Spinal cord (tissue), 10 donors: ENCODE measurements around the gene IL31RA. TPM values are rescaled to one million over a fixed set of nuclear protein-coding genes. Genes with fewer than 3 reads are reported as not detected.

Experiments
- DNase-seq, 6 donors: peaks; one replicate each; pipeline versions ENCODE4 v3.0.0 to v3.0.0-alpha.2; 2013 to 2015; ENCODE audit warnings: low spot score in 6 of 6, low read depth in 4 of 6
- H3K27ac ChIP-seq: one replicate; pipeline ENCODE4 v1.5.1; 2013; ENCODE audit warnings: low read depth, low read length, control low read depth
- H3K27me3 ChIP-seq: one replicate; pipeline ENCODE4 v1.6.1; 2013; ENCODE audit warnings: low read length; ENCODE audit not compliant: control insufficient read depth, insufficient read depth
- H3K36me3 ChIP-seq: one replicate; pipeline ENCODE4 v1.6.1; 2013; ENCODE audit warnings: low read length; ENCODE audit not compliant: control insufficient read depth, insufficient read depth
- H3K4me1 ChIP-seq: one replicate; pipeline ENCODE4 v1.6.1; 2013; ENCODE audit warnings: low read length; ENCODE audit not compliant: control insufficient read depth, insufficient read depth
- H3K4me3 ChIP-seq: one replicate; pipeline ENCODE4 v1.5.1; 2013; ENCODE audit warnings: low read depth, low read length, control low read depth
- H3K9me3 ChIP-seq: one replicate; pipeline ENCODE4 v1.6.1; 2013; ENCODE audit warnings: low read length; ENCODE audit not compliant: control insufficient read depth, insufficient read depth
- WGBS: methylation state at CpG from one replicate; pipeline ENCODE4 v1.1.5; 2013; ENCODE audit warnings: missing lambda C conversion rate; ENCODE audit not compliant: insufficient coverage; 5-methylcytosine and 5-hydroxymethylcytosine counted together
- polyA plus RNA-seq, 2 donors: library from polyadenylated mRNA; unstranded; fragments of 120-200 nt; gene quantifications; one replicate each; pipeline ENCODE4 v1.2.1, GENCODE V29; 2013; ENCODE audit not compliant: insufficient read length in 2 of 2
- total RNA-seq, 2 donors: library from RNA; depleted of rRNA in 1 of 2; stranded (reverse); fragments of 120-200 nt in 1 of 2; fragments of >200 nt in 1 of 2; gene quantifications; one replicate each; pipeline versions ENCODE4 v1.2.3 to v1.2.4, GENCODE V29; 2013 to 2014
- donor health status: healthy.

The IL31RA gene
- total and polyA plus RNA-seq, 4 donors: 0.17 to 9.7 (median 0.27) TPM

DNA sequence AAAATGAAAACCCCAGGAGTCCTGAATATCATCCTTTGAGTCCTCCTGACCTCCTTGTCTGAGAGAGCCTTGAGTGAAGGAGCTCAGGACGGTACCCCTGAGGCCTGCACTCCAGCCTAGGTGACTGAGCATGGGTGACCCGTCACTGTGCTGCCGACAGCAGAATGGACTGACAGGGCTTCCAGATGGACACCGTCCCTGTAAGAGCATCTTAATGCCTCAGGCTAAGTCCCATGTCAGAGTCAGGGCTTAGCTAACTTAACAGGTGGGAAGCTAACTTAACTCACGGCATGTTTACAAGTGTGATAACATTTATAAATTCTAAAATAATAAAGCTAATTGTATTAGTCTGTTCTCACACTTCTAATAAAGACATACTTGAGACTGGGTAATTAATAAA lies 75.3 kb downstream of the IL31RA start:
- H3K27me3 ChIP-seq: no peaks in the 10 kb centered on the region
- H3K36me3 ChIP-seq: no peaks in the 10 kb centered on the region
- H3K4me1 ChIP-seq: no peaks in the 10 kb centered on the region
- no peak overlapping the region for H3K4me3 ChIP-seq
- H3K27ac ChIP-seq: no peak overlapping the region
- no peak for DNase-seq
- no peaks in the 10 kb centered on the region for H3K9me3 ChIP-seq
- 95% methylated on average over 4 of the region's 5 CpGs for WGBS

DNA sequence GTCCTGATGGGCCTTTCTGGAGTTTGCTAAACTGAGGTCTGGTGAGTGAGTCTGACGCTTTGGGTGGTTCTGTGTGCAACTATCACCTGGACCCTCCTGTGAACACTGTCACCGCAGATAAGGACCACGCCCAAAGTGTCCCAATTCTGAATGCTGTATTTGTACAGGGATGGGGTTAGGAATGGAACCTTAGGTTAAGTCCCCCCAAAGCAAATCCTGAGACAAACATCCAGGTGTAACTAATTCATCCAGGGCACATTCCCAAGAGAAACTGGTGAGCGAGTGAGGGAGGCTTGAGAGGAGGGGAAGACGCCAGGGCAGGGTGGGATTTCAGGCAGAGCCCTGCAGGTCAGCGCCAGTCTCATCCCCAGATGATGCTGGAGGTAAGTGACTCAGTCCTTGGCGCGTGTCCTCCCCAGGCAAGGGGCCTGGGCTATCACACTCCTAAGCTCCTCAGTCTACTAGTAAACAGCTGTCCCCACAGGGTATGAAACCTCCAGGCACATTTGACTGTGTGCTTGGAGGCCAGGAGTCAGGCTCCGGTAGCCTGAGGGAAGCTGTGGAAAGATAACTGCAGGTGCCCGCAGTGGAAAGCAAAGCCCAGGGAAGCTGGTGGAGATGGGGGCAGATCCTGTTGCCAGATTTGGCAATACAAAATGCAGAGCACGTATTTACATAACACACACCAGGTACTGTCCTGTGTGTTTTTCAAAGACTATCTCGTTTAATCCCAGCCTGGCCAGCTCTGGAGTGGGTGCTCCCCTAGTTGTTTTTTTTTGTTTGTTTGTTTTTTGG lies 76.9 kb downstream of the IL31RA start:
- WGBS: 80% methylated on average over 3 of the region's 12 CpGs
- no peak overlapping the region for H3K4me3 ChIP-seq
- no peaks in the 10 kb centered on the region for H3K36me3 ChIP-seq
- H3K4me1 ChIP-seq: no peaks in the 10 kb centered on the region
- no peaks in the 10 kb centered on the region for H3K27me3 ChIP-seq
- DNase-seq: no peak
- no peak overlapping the region for H3K27ac ChIP-seq
- no peaks in the 10 kb centered on the region for H3K9me3 ChIP-seq

DNA sequence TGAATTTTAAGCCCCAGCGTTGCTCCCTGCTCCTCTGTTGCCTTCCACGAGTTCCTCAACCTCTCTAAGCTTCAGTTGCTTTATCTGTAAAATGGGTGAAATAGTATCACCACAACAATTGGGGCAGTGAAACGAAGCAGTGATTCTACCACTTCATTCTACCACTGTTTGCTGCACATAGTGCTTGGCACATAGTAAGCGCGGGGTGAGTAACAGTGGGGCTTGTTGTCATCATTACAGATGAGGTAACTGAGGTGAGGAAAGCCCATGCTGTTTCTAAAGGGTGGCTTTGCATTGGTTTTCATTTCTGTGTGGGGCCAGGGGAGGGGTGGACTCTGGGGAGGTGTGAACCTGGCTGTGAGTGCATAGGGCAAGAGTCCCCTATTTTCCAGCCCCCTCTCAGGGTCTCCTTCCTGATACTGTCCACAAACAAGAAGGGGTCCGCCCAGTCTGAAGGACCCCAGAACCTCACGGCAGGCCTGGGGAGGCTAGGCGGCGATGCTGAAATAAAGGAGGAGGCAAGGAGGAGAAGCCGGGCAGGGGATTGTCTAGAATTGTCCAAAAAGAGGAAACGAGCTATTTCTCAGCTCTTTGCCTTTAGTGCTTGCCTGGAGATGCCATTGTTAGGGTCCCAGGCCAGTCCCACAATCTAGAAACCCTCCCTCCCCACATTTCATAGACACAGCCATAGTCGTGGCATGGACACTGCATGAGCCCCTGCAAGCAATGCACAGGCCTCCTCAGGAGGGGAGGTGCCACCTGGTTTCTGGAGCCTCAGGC lies 78.1 kb downstream of the IL31RA start:
- Histone ChIP-seq H3K36me3 (peaks cover 3% of the 10 kb centered on the region), H3K27me3 (no peaks in the 10 kb centered on the region), H3K4me3 (no peak overlapping the region), H3K4me1 (no peaks in the 10 kb centered on the region), H3K9me3 (no peaks in the 10 kb centered on the region), H3K27ac (no peak overlapping the region)
- 84% methylated on average over 7 of the region's 12 CpGs for WGBS
- DNase-seq: no peak

- Histone ChIP-seq H3K27me3 (no peaks in the 10 kb centered on the region), H3K9me3 (no peaks in the 10 kb centered on the region), H3K4me3 (no peak overlapping the region), H3K36me3 (peaks cover 3% of the 10 kb centered on the region), H3K27ac (no peak overlapping the region), H3K4me1 (no peaks in the 10 kb centered on the region)
- 86% methylated on average over 3 of the region's 4 CpGs for WGBS
- DNase-seq: no peak
Observed at GRCh38 chr5:55932700-55933099, 81.5 kb downstream of the IL31RA start.

DNA sequence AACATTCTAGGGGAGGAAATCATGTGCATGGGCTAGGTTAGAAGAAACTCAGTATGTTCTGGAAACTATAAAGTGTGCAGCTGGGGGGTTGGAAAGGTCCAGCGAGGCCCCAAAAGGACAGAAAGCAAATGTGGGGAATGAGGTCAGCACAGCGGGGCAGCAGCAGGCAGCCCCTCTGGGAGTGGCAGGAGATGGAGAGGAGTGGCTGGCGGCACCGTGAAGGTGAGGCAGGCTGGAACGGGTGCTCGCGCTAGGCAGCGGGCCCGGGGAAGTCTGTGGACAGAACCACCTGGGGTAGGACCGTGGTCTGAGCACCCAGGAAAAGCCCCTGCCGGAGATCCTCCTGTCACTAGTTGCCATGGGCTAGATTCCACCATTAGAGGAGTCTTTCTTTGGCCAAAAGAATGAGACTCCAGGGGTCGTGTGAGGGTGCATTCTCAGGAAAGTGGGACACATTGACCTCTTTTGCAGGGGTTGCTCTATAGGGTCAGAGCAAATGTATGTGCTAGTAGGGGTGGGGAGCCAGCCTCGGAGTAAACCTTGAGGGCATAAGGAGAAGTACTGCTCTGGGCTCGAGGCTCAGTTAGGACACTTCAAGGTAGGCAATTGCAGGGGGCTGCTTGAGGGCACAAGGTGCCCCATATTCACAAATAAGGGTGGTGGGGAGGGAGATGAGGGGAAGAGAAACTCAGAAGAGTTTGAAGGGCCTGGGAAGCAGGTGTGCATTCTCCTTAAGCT lies 82.4 kb downstream of the IL31RA start:
- Histone ChIP-seq H3K4me1 (no peaks in the 10 kb centered on the region), H3K27me3 (no peaks in the 10 kb centered on the region), H3K9me3 (no peaks in the 10 kb centered on the region), H3K27ac (no peak overlapping the region), H3K4me3 (no peak overlapping the region), H3K36me3 (peaks cover 3% of the 10 kb centered on the region)
- DNase-seq: no peak
- WGBS: 84% methylated on average over 13 of the region's 14 CpGs

DNA sequence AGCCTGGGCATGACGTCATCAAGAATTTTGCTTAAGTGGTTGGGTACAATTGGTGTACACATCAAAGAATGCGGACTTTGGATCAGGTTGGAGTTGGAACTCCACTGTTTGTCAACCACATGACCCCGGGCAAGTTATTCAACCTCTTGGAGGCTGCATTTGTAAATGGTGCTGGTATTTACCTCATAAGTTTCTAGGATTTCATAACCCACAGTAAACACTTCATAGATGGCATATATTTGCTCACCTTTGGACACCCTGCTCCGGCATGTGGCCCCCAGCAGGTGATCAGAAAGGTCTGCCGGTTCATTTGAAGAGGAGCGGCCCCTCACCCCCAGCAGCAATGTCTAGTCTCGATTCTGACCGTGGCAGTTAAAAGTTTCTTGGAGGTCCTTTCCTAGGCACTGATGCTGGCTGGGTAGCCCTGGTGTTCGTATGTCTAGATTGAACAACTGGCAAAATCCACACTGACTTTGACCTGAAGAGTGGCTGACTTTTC lies 83.0 kb downstream of the IL31RA start:
- Histone ChIP-seq H3K9me3 (no peaks in the 10 kb centered on the region), H3K4me1 (no peaks in the 10 kb centered on the region), H3K27me3 (no peaks in the 10 kb centered on the region), H3K27ac (no peak overlapping the region), H3K4me3 (no peak overlapping the region), H3K36me3 (peaks cover 3% of the 10 kb centered on the region)
- DNase-seq: no peak
- WGBS: 89% methylated on average over 7 of the region's 9 CpGs

- Histone ChIP-seq H3K27ac (no peak overlapping the region), H3K27me3 (no peaks in the 10 kb centered on the region), H3K36me3 (peaks cover 3% of the 10 kb centered on the region), H3K9me3 (no peaks in the 10 kb centered on the region), H3K4me1 (no peaks in the 10 kb centered on the region), H3K4me3 (no peak overlapping the region)
- DNase-seq: no peak
- WGBS: 69% methylated on average over 2 of the region's 2 CpGs
Observed at GRCh38 chr5:55934720-55935119, 83.6 kb downstream of the IL31RA start.

- H3K9me3 ChIP-seq: no peaks in the 10 kb centered on the region
- DNase-seq: no peak
- no peaks in the 10 kb centered on the region for H3K4me1 ChIP-seq
- 57% methylated on average over 1 of the region's 6 CpGs for WGBS
- no peak overlapping the region for H3K4me3 ChIP-seq
- H3K36me3 ChIP-seq: peaks cover 3% of the 10 kb centered on the region
- no peaks in the 10 kb centered on the region for H3K27me3 ChIP-seq
- no peak overlapping the region for H3K27ac ChIP-seq
Observed at GRCh38 chr5:55935371-55935770, 84.2 kb downstream of the IL31RA start.

DNA sequence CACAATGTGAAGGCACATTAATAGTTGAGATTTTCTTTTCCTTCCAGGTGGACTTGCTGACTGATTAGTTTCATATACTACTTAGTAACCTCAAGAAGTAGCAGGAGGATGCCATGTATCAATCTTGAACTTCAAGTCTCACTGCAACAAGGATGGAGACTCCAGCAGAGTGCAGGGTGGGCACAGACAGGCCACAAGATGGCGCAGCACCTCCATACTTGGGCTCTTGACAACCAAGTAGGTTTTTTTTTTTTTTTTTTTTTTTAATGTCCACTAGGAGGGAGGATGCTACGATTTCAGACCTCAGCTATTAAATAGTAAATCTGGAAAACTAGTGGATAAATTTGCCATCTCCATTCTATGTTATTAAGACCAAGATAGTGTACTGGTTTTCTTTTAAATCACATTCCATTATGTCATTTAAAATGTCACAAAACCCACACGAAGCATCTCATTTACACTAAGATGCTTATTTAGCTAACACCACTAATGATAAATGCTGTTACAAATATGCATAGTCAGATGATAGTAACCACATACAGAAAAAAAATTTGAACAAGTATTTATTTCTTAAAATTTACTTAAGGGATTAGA lies 85.0 kb downstream of the IL31RA start:
- Histone ChIP-seq H3K27ac (no peak overlapping the region), H3K36me3 (peaks cover 3% of the 10 kb centered on the region), H3K4me1 (no peaks in the 10 kb centered on the region), H3K9me3 (no peaks in the 10 kb centered on the region), H3K4me3 (no peak overlapping the region), H3K27me3 (no peaks in the 10 kb centered on the region)
- no CpG with 5 or more reads among the region's 3 CpGs for WGBS
- peak; percentile 53 to 94 (median 72) for DNase-seq
